HUES64 (cell line): Measurements from ENCODE around the gene SEPTIN7.

Experiments
- H3K27ac ChIP-seq: 2 replicates; pipeline ENCODE4 v1.7.0; 2013; ENCODE audit warnings: low read depth, low read length, inconsistent platforms
- H3K27me3 ChIP-seq: 2 replicates; pipeline ENCODE4 v1.6.1; 2013; ENCODE audit warnings: mild to moderate bottlenecking, low read length; ENCODE audit not compliant: insufficient read depth
- H3K36me3 ChIP-seq: 2 replicates; pipeline ENCODE4 v1.6.1; 2013; ENCODE audit warnings: mild to moderate bottlenecking, low read length; ENCODE audit not compliant: insufficient read depth
- H3K4me1 ChIP-seq: 2 replicates; pipeline ENCODE4 v1.6.1; 2013; ENCODE audit warnings: mild to moderate bottlenecking, low read length, moderate library complexity; ENCODE audit not compliant: insufficient read depth
- H3K4me3 ChIP-seq: 2 replicates; pipeline ENCODE4 v1.5.1; 2013; ENCODE audit warnings: mild to moderate bottlenecking, low read length, moderate library complexity
- H3K9ac ChIP-seq: 2 replicates; pipeline ENCODE4 v1.6.1; 2013; ENCODE audit warnings: mild to moderate bottlenecking, low read depth, low read length
- H3K9me3 ChIP-seq: 2 replicates; pipeline ENCODE4 v1.6.1; 2013; ENCODE audit warnings: low read depth, low read length; ENCODE audit not compliant: insufficient read depth
- whole genome bisulfite sequencing: fragments of 150-250, 120-280 bp; methylation state at CpG from one replicate; pipeline ENCODE4 v1.1.7; 2013; ENCODE audit warnings: missing lambda C conversion rate; 5-methylcytosine and 5-hydroxymethylcytosine counted together

SEPTIN7 gene

GRCh38 chr7:35762781-35763180, 38.1 kb upstream of the SEPTIN7 start:
- Histone ChIP-seq H3K4me1 (0 out of 2 replicates have a peak, but pooled peaks cover 4% of the 10 kb centered on the region), H3K27ac (no peak overlapping the region), H3K36me3 (no peaks in the 10 kb centered on the region), H3K27me3 (no peaks in the 10 kb centered on the region), H3K9ac (no peak overlapping the region), H3K4me3 (no peak overlapping the region), H3K9me3 (no peaks in the 10 kb centered on the region)
- WGBS = 92% methylated on average over 3 of the region's 3 CpGs

- WGBS = 96% methylated on average over 20 of the region's 20 CpGs
Measured at GRCh38 chr7:35768346-35768745, 32.5 kb upstream of the SEPTIN7 start.

GRCh38 chr7:35771776-35772175, 29.1 kb upstream of the SEPTIN7 start:
- Histone ChIP-seq H3K27me3 (no peaks in the 10 kb centered on the region), H3K4me1 (no peaks in the 10 kb centered on the region), H3K27ac (no peak overlapping the region), H3K4me3 (no peak overlapping the region), H3K9ac (no peak overlapping the region), H3K9me3 (no peaks in the 10 kb centered on the region), H3K36me3 (no peaks in the 10 kb centered on the region)

More at GRCh38 chr7:35768346-35768745, 32.5 kb upstream of the SEPTIN7 start:
- H3K4me1 ChIP-seq = no peaks in the 10 kb centered on the region
- H3K4me3 ChIP-seq = no peak overlapping the region
- H3K9me3 ChIP-seq = no peaks in the 10 kb centered on the region
- no peaks in the 10 kb centered on the region for H3K36me3 ChIP-seq
- no peak overlapping the region for H3K27ac ChIP-seq
- no peaks in the 10 kb centered on the region for H3K27me3 ChIP-seq
- H3K9ac ChIP-seq = no peak overlapping the region

- H3K36me3 ChIP-seq = no peaks in the 10 kb centered on the region
- no peaks in the 10 kb centered on the region for H3K27me3 ChIP-seq
- H3K4me3 ChIP-seq = no peak overlapping the region
- no peak overlapping the region for H3K27ac ChIP-seq
- no peaks in the 10 kb centered on the region for H3K4me1 ChIP-seq
- H3K9me3 ChIP-seq = no peaks in the 10 kb centered on the region
- no peak overlapping the region for H3K9ac ChIP-seq
- WGBS = 97% methylated on average over 2 of the region's 3 CpGs
Measured at GRCh38 chr7:35773994-35774393, 26.9 kb upstream of the SEPTIN7 start.

- Histone ChIP-seq H3K27ac (no peak overlapping the region), H3K9ac (no peak overlapping the region), H3K27me3 (no peaks in the 10 kb centered on the region), H3K4me1 (no peaks in the 10 kb centered on the region), H3K36me3 (no peaks in the 10 kb centered on the region), H3K9me3 (no peaks in the 10 kb centered on the region), H3K4me3 (no peak overlapping the region)
- WGBS = no CpG with 5 or more reads among the region's 1 CpG
Measured at GRCh38 chr7:35776686-35777085, 24.2 kb upstream of the SEPTIN7 start.

GRCh38 chr7:35777121-35777520, 23.7 kb upstream of the SEPTIN7 start:
- H3K9me3 ChIP-seq = no peaks in the 10 kb centered on the region
- no peak overlapping the region for H3K9ac ChIP-seq
- no peaks in the 10 kb centered on the region for H3K27me3 ChIP-seq
- no peaks in the 10 kb centered on the region for H3K4me1 ChIP-seq
- no peak overlapping the region for H3K27ac ChIP-seq
- H3K4me3 ChIP-seq = no peak overlapping the region
- H3K36me3 ChIP-seq = no peaks in the 10 kb centered on the region

GRCh38 chr7:35780070-35780469, 20.8 kb upstream of the SEPTIN7 start:
- Histone ChIP-seq H3K9me3 (no peaks in the 10 kb centered on the region), H3K9ac (no peak overlapping the region), H3K36me3 (no peaks in the 10 kb centered on the region), H3K27me3 (no peaks in the 10 kb centered on the region), H3K4me1 (no peaks in the 10 kb centered on the region), H3K27ac (no peak overlapping the region), H3K4me3 (no peak overlapping the region)
- WGBS = 84% methylated on average over 1 of the region's 1 CpG

GRCh38 chr7:35781200-35781701, 19.6 kb upstream of the SEPTIN7 start:
- Histone ChIP-seq H3K9ac (no peak overlapping the region), H3K9me3 (no peaks in the 10 kb centered on the region), H3K27me3 (no peaks in the 10 kb centered on the region), H3K36me3 (no peaks in the 10 kb centered on the region), H3K4me3 (no peak overlapping the region), H3K27ac (no peak overlapping the region), H3K4me1 (no peaks in the 10 kb centered on the region)
- 100% methylated on average over 2 of the region's 3 CpGs for WGBS

GRCh38 chr7:35781767-35782515, 18.9 kb upstream of the SEPTIN7 start:
- no peaks in the 10 kb centered on the region for H3K9me3 ChIP-seq

GRCh38 chr7:35784332-35784731, 16.5 kb upstream of the SEPTIN7 start:
- no peaks in the 10 kb centered on the region for H3K36me3 ChIP-seq
- no peak overlapping the region for H3K4me3 ChIP-seq
- H3K27ac ChIP-seq = no peak overlapping the region
- H3K27me3 ChIP-seq = no peaks in the 10 kb centered on the region
- no peak overlapping the region for H3K9ac ChIP-seq
- no peaks in the 10 kb centered on the region for H3K9me3 ChIP-seq
- WGBS = 94% methylated on average over 3 of the region's 3 CpGs
- peaks cover 6% of the 10 kb centered on the region; the same call in 1 of the 2 replicates for H3K4me1 ChIP-seq

More at GRCh38 chr7:35781767-35782515, 18.9 kb upstream of the SEPTIN7 start:
- no peaks in the 10 kb centered on the region for H3K4me1 ChIP-seq
- H3K4me3 ChIP-seq = no peak overlapping the region
- H3K9ac ChIP-seq = no peak overlapping the region
- H3K27ac ChIP-seq = no peak overlapping the region
- H3K36me3 ChIP-seq = no peaks in the 10 kb centered on the region
- no peaks in the 10 kb centered on the region for H3K27me3 ChIP-seq
- WGBS = 93% methylated on average over 9 of the region's 9 CpGs

GRCh38 chr7:35785250-35785649, 15.6 kb upstream of the SEPTIN7 start:
- Histone ChIP-seq H3K27ac (no peak overlapping the region), H3K9ac (no peak overlapping the region), H3K4me3 (no peak overlapping the region), H3K9me3 (no peaks in the 10 kb centered on the region), H3K27me3 (no peaks in the 10 kb centered on the region), H3K4me1 (peaks cover 6% of the 10 kb centered on the region; the same call in 1 of the 2 replicates), H3K36me3 (no peaks in the 10 kb centered on the region)
- 99% methylated on average over 2 of the region's 2 CpGs for WGBS
